ENCODE results near the gene ZNF507. TPM values are rescaled to one million over a fixed set of nuclear protein-coding genes. Genes with fewer than 3 reads are reported as not detected.

Gene ZNF507
- total and polyA plus RNA-seq, 2 of the 8 experiments (the other 6 are each of a cell fraction or from before 2014, with no cell fraction given): 8.6 to 28.8 TPM

GRCh38 chr19:32357720-32358119 lies 12.3 kb downstream of the ZNF507 start:
- 45% methylated on average over 2 of the region's 2 CpGs; no CpG with 5 or more reads in 1 of the 2 experiments for WGBS, 2 experiments (ENCODE audit: extremely low coverage in 1 of 2, insufficient coverage in 1 of 2, insufficient read length in 1 of 2, insufficient replicate concordance in 2 of 2, low coverage in 1 of 2, low lambda C conversion rate in 2 of 2, missing lambda C conversion rate in 1 of 2)
- POLR2A ChIA-PET (ENCODE audit: partially characterized antibody): interaction anchor here (1.6 kb wide), 1 partner anchor 48 kb away, joined by 3 read pairs; the partner anchor contains the start of gene DPY19L3

More at GRCh38 chr19:32357720-32358119, 12.3 kb downstream of the ZNF507 start:
- Histone ChIP-seq H3K4ac (replicated peaks; ENCODE audit: insufficient read length, low read depth, low read length) (no peak overlapping the region), H3K9me3 (ENCODE audit: insufficient read depth in 2 of 2, low read depth in 1 of 2, low read length in 1 of 2) (no peaks in the 10 kb centered on the region), H3K4me1 (replicated peaks in 1 of 4; ENCODE audit: control insufficient read depth in 3 of 4, insufficient read depth in 4 of 4, low read length in 3 of 4) (no peaks in the 10 kb centered on the region), H3K23ac (ENCODE audit: insufficient read length) (no peak overlapping the region), H2BK120ac (replicated peaks; ENCODE audit: low read depth, low read length) (no peak overlapping the region), H3K79me1 (ENCODE audit: low read depth, low read length) (peaks cover 2% of the 10 kb centered on the region), H3K27ac (ENCODE audit: low read depth, low read length) (no peak overlapping the region), H4K20me1 (replicated peaks in 1 of 2; ENCODE audit: control insufficient read depth in 1 of 2, insufficient read depth in 2 of 2, low read length in 2 of 2) (peaks cover 3 to 4% of the 10 kb centered on the region in 2 experiments), H2BK20ac (ENCODE audit: low read length) (no peak overlapping the region), H3K14ac (ENCODE audit: insufficient read length) (no peak overlapping the region), H4K8ac (ENCODE audit: extremely low read depth, insufficient read depth, low read length) (no peak overlapping the region), H4K5ac (ENCODE audit: insufficient read length, low read depth, low read length) (no peak overlapping the region), H3K23me2 (ENCODE audit: low read depth, low read length) (no peaks in the 10 kb centered on the region; the same call in 1 of the 2 replicates), H3K9ac (replicated peaks in 1 of 4; ENCODE audit: extremely low read depth in 1 of 4, low read depth in 3 of 4, low read length in 3 of 4) (no peak overlapping the region), H4K91ac (replicated peaks; ENCODE audit: insufficient read length, low read length) (no peak overlapping the region), H3K27me3 (replicated peaks in 1 of 4; ENCODE audit: control insufficient read depth in 3 of 4, extremely low read depth in 1 of 4, insufficient read depth in 3 of 4, low read length in 3 of 4) (no peaks in the 10 kb centered on the region), H3K4me3 (ENCODE audit: extremely low read depth in 1 of 4, insufficient read depth in 2 of 4, low read depth in 3 of 4, low read length in 4 of 4) (no peak overlapping the region), H3K36me3 (ENCODE audit: control insufficient read depth in 2 of 4, insufficient read depth in 4 of 4, low read length in 3 of 4) (peaks cover 33 to 86% (median 66%) of the 10 kb centered on the region in 4 experiments), H2BK15ac (ENCODE audit: low read length) (no peak overlapping the region), H3K18ac (ENCODE audit: extremely low read depth, low read length) (no peak overlapping the region), H2BK12ac (ENCODE audit: low read depth, low read length) (no peak overlapping the region), H2BK5ac (ENCODE audit: low read depth, low read length) (no peak overlapping the region), H2AFZ (ENCODE audit: low read length) (no peak overlapping the region), H3K56ac (replicated peaks; ENCODE audit: insufficient read length, low read depth, low read length) (no peak overlapping the region), H2AK5ac (ENCODE audit: low read depth, low read length) (no peak overlapping the region), H3K79me2 (ENCODE audit: control insufficient read depth in 1 of 2, insufficient read depth in 2 of 2, low read length in 2 of 2) (peaks cover 0 to 13% of the 10 kb centered on the region in 2 experiments; a peak in 2 of 4 replicates), H3K4me2 (ENCODE audit: insufficient read depth in 1 of 2, low read depth in 2 of 2, low read length in 2 of 2) (no peak overlapping the region)
- TF ChIP-seq BACH1 (IDR thresholded peaks at IDR 0.05; ENCODE audit: low read length): no peak
- TF ChIP-seq RAD21 (IDR thresholded peaks at IDR 0.05 in 1 of 2, conservative IDR thresholded peaks at IDR 0.05 in 1 of 2; ENCODE audit: low read depth in 2 of 2, low read length in 2 of 2): no peak
- TF ChIP-seq POLR2AphosphoS5 (IDR thresholded peaks at IDR 0.05; ENCODE audit: low read depth, low read length): no peak
- TF ChIP-seq EP300 (IDR thresholded peaks at IDR 0.05; ENCODE audit: borderline replicate concordance in 1 of 2, low read depth in 2 of 2, low read length in 2 of 2): no peak
- no peak for TF ChIP-seq KDM5A (IDR thresholded peaks at IDR 0.05; ENCODE audit: low read length)
- no peak for DNase-seq (ENCODE audit: low read depth in 1 of 2, low spot score in 2 of 2)
- CTCF ChIA-PET (ENCODE audit: partially characterized antibody): interaction anchor here (0.6 to 2.0 kb wide), 13 partner anchors 8 to 462 kb away, joined by 3 to 10 read pairs (median 4); no protein-coding TSS in a partner anchor
- FAIRE-seq: no peak
